GM21515 (cell line): ENCODE data around the gene GABRQ.
"Not testable (repeated sequence)": the region's sequence is repeated elsewhere in the genome, so short reads cannot be mapped to it uniquely, and the experiment has no call there.

Experiments
- ATAC-seq: cut with Tn5 transposase; IDR thresholded peaks from one replicate; pipeline ENCODE4 v1.9.1; 2021; ENCODE audit not compliant: unreplicated experiment

Gene GABRQ

GRCh38 chrX:152656890-152657289 lies 19.2 kb downstream of the GABRQ start:
- no peak for ATAC-seq

- no peak for ATAC-seq
Observed at GRCh38 chrX:152658302-152658701, 20.6 kb downstream of the GABRQ start.

- no peak for ATAC-seq
Observed at GRCh38 chrX:152663086-152663485, 25.4 kb downstream of the GABRQ start.

GRCh38 chrX:152674135-152674534 lies 36.4 kb downstream of the GABRQ start:
- no peak for ATAC-seq

- not testable (repeated sequence) for ATAC-seq
Observed at GRCh38 chrX:152674652-152675051, 37.0 kb downstream of the GABRQ start.

- ATAC-seq, result peak; percentile 64
Observed at GRCh38 chrX:152681012-152681411, 43.3 kb downstream of the GABRQ start.

- not testable (repeated sequence) for ATAC-seq
Observed at GRCh38 chrX:152697952-152698931, 60.5 kb downstream of the GABRQ start, which contains the start of gene MAGEA3. TSS of gene MAGEA3 (plus strand) at chrX:152698794. CDS start at chrX:152700833, 2,039 bp downstream.

GRCh38 chrX:152700390-152700789 lies 62.7 kb downstream of the GABRQ start:
- ATAC-seq, result not testable (repeated sequence)

GRCh38 chrX:152706500-152706899 lies 68.8 kb downstream of the GABRQ start:
- not testable (repeated sequence) for ATAC-seq
